ENCODE measurements around the gene CTSH.
"Not testable (repeated sequence)": the region's sequence is repeated elsewhere in the genome, so short reads cannot be mapped to it uniquely, and the experiment has no call there.

The CTSH gene

GRCh38 chr15:78880813-78881212, 64.0 kb downstream of the CTSH start:
- DNase-seq (ENCODE audit: low spot score), result no peak

GRCh38 chr15:78880242-78880533, 64.7 kb downstream of the CTSH start:
- DNase-seq (ENCODE audit: low spot score), result no peak

- DNase-seq (ENCODE audit: low spot score), result no peak
Measured at GRCh38 chr15:78879517-78880241, 65.2 kb downstream of the CTSH start.

- no peak for DNase-seq (ENCODE audit: low spot score)
Measured at GRCh38 chr15:78878356-78878755, 66.5 kb downstream of the CTSH start.

- not testable (repeated sequence) for DNase-seq (ENCODE audit: low spot score)
Measured at GRCh38 chr15:78876954-78877353, 67.9 kb downstream of the CTSH start.

GRCh38 chr15:78875107-78875914, 69.5 kb downstream of the CTSH start:
- no peak for DNase-seq (ENCODE audit: low spot score)

- DNase-seq (ENCODE audit: low spot score), result peak; percentile 34
Measured at GRCh38 chr15:78873793-78874765, 70.8 kb downstream of the CTSH start.

- peak; percentile 80 for DNase-seq (ENCODE audit: low spot score)
Measured at GRCh38 chr15:78872972-78873792, 71.7 kb downstream of the CTSH start.

- DNase-seq (ENCODE audit: low spot score), result peak; percentile 96
Measured at GRCh38 chr15:78872155-78872971, 72.5 kb downstream of the CTSH start, which contains the start of gene MORF4L1. Gene MORF4L1 (plus strand): TSS chr15:78872890. CDS start chr15:78873018, 128 bp downstream.

- not testable (repeated sequence) for DNase-seq (ENCODE audit: low spot score)
Measured at GRCh38 chr15:78871483-78872127, 73.2 kb downstream of the CTSH start.
